Neutrophil (primary cell): ENCODE results near the gene EGFL8.

Experiments used
- H3K27ac ChIP-seq: fragments of 200-600 bp; sonication (generic); 2 replicates; pipeline ENCODE4 v1.5.1; 2016; ENCODE audit warnings: mild to moderate bottlenecking, moderate library complexity
- H3K27me3 ChIP-seq: fragments of 200-600 bp; sonication (generic); 2 replicates; pipeline ENCODE4 v1.6.0; 2016; ENCODE audit warnings: mild to moderate bottlenecking
- H3K36me3 ChIP-seq: fragments of 200-600 bp; sonication (generic); 2 replicates; pipeline ENCODE4 v1.5.1; 2017
- H3K4me1 ChIP-seq, 2 experiments: fragments of 200-600 bp in 1 of 2; sonication (generic) in 1 of 2; 1 replicate in 1 of 2; 2 replicates in 1 of 2; pipeline versions ENCODE4 v1.5.1 to v1.6.1; 2013 to 2016; ENCODE audit warnings: low read depth in 1 of 2, low read length in 1 of 2, mild to moderate bottlenecking in 1 of 2, moderate library complexity in 1 of 2; ENCODE audit not compliant: control insufficient read depth in 1 of 2, insufficient read depth in 1 of 2
- H3K4me3 ChIP-seq, 2 experiments: fragments of 200-600 bp in 1 of 2; sonication (generic) in 1 of 2; 1 replicate in 1 of 2; 2 replicates in 1 of 2; pipeline ENCODE4 v1.5.1; 2013 to 2016; ENCODE audit warnings: low read depth in 1 of 2, low read length in 1 of 2, mild to moderate bottlenecking in 1 of 2, moderate library complexity in 1 of 2
- H3K9me3 ChIP-seq: fragments of 200-600 bp; sonication (generic); 2 replicates; pipeline ENCODE4 v1.5.1; 2016
- TF ChIP-seq, protein P1 (sequence below): fragments of 200-600 bp; sonication (generic); IDR thresholded peaks from 2 replicates; pipeline ENCODE4 v1.5.1; 2016; ENCODE audit warnings: antibody characterized with exemption

EGFL8 gene

DNA sequence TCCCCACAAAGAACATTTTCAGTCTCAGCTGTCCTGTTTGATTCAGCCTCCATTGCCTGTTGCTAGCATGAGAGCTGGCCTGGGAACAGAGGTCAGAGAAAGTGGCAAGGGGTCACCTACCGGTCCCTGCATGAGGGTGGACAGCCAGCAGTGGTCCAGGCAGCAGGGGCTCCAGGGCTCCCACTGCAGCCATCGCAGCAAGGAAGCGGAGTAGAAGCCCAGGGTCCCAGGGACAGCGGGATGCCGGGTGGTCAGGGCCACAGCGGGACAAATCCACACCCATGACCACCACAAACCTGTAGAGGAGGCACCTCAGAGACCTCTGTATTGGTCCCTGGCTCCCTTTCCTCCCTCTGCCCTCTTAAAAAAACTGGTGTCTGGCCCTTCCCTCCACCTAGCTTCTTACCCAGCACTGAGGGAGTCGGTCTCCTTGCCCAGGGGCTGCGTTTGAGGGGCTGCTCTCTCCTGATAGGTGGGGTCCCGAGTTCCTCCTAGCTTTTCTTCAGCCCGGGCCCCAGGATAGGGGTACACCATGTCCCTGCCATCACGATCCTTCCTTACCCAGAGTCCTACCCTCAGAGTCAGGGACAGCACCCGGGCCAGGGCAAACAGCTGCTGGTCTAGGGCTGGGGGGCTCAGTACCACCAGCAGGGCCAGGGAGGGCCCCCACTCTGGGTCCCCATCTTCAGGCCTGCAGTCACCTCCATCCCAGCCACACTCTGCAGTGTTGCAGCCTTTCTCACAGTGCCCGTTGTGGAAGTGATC lies 36.5 kb downstream of the EGFL8 start:
- TF ChIP-seq, protein P1, sequence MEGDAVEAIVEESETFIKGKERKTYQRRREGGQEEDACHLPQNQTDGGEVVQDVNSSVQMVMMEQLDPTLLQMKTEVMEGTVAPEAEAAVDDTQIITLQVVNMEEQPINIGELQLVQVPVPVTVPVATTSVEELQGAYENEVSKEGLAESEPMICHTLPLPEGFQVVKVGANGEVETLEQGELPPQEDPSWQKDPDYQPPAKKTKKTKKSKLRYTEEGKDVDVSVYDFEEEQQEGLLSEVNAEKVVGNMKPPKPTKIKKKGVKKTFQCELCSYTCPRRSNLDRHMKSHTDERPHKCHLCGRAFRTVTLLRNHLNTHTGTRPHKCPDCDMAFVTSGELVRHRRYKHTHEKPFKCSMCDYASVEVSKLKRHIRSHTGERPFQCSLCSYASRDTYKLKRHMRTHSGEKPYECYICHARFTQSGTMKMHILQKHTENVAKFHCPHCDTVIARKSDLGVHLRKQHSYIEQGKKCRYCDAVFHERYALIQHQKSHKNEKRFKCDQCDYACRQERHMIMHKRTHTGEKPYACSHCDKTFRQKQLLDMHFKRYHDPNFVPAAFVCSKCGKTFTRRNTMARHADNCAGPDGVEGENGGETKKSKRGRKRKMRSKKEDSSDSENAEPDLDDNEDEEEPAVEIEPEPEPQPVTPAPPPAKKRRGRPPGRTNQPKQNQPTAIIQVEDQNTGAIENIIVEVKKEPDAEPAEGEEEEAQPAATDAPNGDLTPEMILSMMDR = no peak
- H3K36me3 ChIP-seq = no peaks in the 10 kb centered on the region

DNA sequence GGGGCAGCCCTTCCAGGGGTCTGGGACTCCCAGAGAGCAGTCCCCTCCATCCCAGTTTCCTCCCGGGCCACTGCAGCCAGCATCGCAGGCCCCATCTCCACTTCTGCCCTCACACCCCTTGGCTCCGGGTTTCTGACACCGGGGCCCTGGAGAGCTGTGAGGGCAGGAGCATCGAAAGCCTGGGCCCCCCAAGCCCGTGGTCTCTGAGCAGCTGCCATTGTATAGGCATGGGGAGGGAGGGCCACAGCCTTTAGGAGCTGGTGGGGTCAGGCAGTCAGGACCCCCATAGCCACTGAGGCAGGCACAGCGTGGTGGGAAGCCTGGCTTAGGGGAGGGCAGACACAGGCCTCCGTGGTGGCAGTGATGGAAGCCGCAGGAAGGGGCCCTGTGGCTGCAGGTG lies 37.8 kb downstream of the EGFL8 start:
- no peaks in the 10 kb centered on the region for H3K9me3 ChIP-seq
- H3K27me3 ChIP-seq = peaks cover 34% of the 10 kb centered on the region
- no peaks in the 10 kb centered on the region for H3K36me3 ChIP-seq
- H3K4me3 ChIP-seq = no peak overlapping the region
- TF ChIP-seq, protein P1 = no peak
- H3K27ac ChIP-seq = no peak overlapping the region
- peaks cover 4 to 6% of the 10 kb centered on the region in 2 experiments for H3K4me1 ChIP-seq

More for the DNA sequence above, 36.5 kb downstream of the EGFL8 start:
- Histone ChIP-seq H3K27ac (no peak overlapping the region), H3K9me3 (no peaks in the 10 kb centered on the region), H3K4me3 (no peak overlapping the region), H3K27me3 (peaks cover 31% of the 10 kb centered on the region), H3K4me1 (peaks cover 16 to 18% of the 10 kb centered on the region in 2 experiments)

DNA sequence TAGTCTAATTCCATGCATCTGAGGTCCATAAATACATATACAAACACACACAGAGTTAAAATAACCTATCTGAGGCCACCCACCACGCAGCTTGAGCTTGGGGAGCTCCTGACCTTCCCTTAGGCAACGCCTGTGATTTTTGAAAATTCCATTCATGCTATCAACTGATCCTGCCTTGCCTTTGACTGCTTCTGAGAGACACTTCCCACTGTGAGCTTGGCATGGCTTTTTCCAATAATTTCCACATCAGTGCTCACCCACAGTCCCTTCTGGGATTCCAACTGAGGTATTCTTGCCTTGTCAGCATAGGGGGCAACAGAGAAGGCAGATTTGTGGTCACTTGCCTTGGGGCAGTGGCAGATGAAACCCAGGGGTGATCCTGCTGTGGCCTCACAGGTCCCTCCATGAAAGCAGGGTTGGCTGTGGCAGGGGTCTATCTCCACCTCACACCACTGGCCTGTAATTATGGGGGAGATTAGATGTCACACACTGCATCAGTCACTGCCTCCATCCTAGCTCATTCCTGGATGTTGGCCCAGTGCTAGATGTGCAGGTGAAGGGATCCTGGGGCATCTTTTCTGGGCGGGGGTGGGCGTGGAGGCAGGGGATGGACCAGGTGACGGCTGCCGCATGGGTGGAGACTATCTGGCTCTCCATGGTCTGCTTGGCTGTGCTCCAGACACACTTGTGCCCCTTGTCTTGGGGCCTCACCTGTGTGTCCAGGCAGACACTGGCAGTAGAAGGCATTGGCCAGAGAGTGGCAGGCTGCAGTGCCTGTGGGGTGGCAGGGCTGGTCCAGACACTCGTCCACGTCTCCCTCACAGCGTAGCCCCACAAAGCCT lies 39.3 kb downstream of the EGFL8 start:
- no peaks in the 10 kb centered on the region for H3K9me3 ChIP-seq
- no peak overlapping the region for H3K4me3 ChIP-seq

DNA sequence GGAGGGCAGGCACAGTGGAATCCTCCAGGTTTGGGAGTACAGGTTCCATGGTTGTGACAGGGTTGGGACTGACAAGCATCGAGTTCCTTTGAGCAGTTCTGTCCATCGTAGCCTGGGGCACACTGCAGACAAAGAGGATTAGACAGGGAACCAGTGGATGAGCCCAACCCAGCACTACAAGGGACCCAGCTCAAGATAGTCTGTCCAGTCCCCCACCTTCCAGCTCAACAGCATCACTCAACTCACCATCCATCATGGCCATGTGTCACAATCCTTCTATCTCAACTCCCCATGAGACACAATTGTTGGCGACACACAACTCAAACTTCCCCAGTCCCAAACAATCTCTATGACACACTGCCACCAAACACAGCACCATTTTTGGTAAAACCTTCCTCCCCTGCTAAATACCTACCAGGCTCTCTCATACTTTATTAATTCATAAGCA lies 39.9 kb downstream of the EGFL8 start:
- Histone ChIP-seq H3K27ac (no peak overlapping the region), H3K4me1 (peaks cover 0 to 2% of the 10 kb centered on the region in 2 experiments), H3K9me3 (no peaks in the 10 kb centered on the region), H3K4me3 (no peak overlapping the region), H3K36me3 (no peaks in the 10 kb centered on the region), H3K27me3 (peaks cover 34% of the 10 kb centered on the region)
- TF ChIP-seq, protein P1 = no peak

More for the DNA sequence above, 39.3 kb downstream of the EGFL8 start:
- Histone ChIP-seq H3K4me1 (peaks cover 0 to 2% of the 10 kb centered on the region in 2 experiments), H3K27me3 (peaks cover 34% of the 10 kb centered on the region), H3K36me3 (no peaks in the 10 kb centered on the region), H3K27ac (no peak overlapping the region)
- TF ChIP-seq, protein P1 = no peak

DNA sequence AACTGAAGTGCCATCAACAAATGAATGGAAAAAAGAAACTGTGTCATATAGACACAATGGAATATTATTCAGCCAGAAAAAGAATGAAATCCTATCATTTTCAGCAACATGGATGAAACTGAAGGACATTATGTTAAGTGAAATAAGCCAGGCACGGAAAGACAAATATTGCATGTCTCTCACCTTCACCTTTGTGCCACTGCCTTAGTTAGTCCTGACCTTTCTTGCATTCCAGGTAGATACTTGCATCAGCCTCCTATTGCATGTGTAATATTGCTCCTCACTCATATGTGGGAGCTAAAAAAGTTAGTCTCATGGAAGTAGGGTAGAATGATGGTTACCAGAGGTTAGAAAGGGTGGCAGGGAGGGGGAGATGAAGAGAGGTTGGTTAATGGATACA lies 44.6 kb downstream of the EGFL8 start:
- Histone ChIP-seq H3K9me3 (no peaks in the 10 kb centered on the region), H3K27ac (no peak overlapping the region), H3K4me1 (no peaks in the 10 kb centered on the region), H3K36me3 (no peaks in the 10 kb centered on the region), H3K4me3 (no peak overlapping the region), H3K27me3 (peaks cover 19% of the 10 kb centered on the region)
- TF ChIP-seq, protein P1 = no peak
